Naive thymus-derived CD4-positive, alpha-beta T cell (primary cell): Measurements from ENCODE around the gene APOA1. TPM values are rescaled to one million over a fixed set of nuclear protein-coding genes. Genes with fewer than 3 reads are reported as not detected.

Experiments
- ATAC-seq: fragments of 150-1000 bp; cut with Tn5 transposase; 2 replicates; pipeline ENCODE4 v1.10.0; 2021; ENCODE audit warnings: mild to moderate bottlenecking, moderate library complexity
- CTCF ChIA-PET: fragments of 350-600 bp; sonication (Branson Sonifier 250); formaldehyde crosslinking; loops from one replicate; lab custom pipeline; 2021; ENCODE audit warnings: antibody characterized with exemption; lab: Charles Lee
- POLR2A ChIA-PET: fragments of 350-600 bp; sonication (Branson Sonifier 250); formaldehyde crosslinking; loops from one replicate; lab custom pipeline; 2021; ENCODE audit warnings: antibody characterized with exemption, inconsistent platforms; lab: Charles Lee
- DNase-seq, 9 donors: peaks; one replicate each; pipeline versions ENCODE4 v3.0.0 to v3.0.0-alpha.2; 2020 to 2022; ENCODE audit warnings: mixed read lengths in 1 of 9
- H3K27ac ChIP-seq: one replicate; pipeline ENCODE4 v1.7.0; 2013; ENCODE audit warnings: mild to moderate bottlenecking, low read depth, low read length, moderate library complexity
- H3K27me3 ChIP-seq, 2 donors: one replicate each; pipeline ENCODE4 v1.7.0; 2013; ENCODE audit warnings: low read length in 2 of 2, mild to moderate bottlenecking in 2 of 2, moderate library complexity in 2 of 2; ENCODE audit not compliant: control insufficient read depth in 2 of 2, insufficient read depth in 2 of 2
- H3K36me3 ChIP-seq, 3 experiments: 1 replicate in 2 of 3; 2 replicates in 1 of 3; pipeline ENCODE4 v1.7.0; 2013; ENCODE audit warnings: low read length in 3 of 3, mild to moderate bottlenecking in 3 of 3, moderate library complexity in 1 of 3; ENCODE audit not compliant: insufficient read depth in 3 of 3, control insufficient read depth in 2 of 3
- H3K4me1 ChIP-seq, 2 donors: one replicate each; pipeline ENCODE4 v1.7.0; 2013; ENCODE audit warnings: low read length in 2 of 2, mild to moderate bottlenecking in 2 of 2, moderate library complexity in 1 of 2; ENCODE audit not compliant: control insufficient read depth in 2 of 2, insufficient read depth in 2 of 2
- H3K4me3 ChIP-seq: 2 replicates; pipeline ENCODE4 v1.7.0; 2013; ENCODE audit warnings: mild to moderate bottlenecking, low read length
- H3K9me3 ChIP-seq, 3 experiments: 1 replicate in 2 of 3; 2 replicates in 1 of 3; pipeline ENCODE4 v1.7.0; 2013; ENCODE audit warnings: low read length in 3 of 3; ENCODE audit not compliant: control insufficient read depth in 2 of 3
- H3K27ac Mint-ChIP-seq, 9 donors: one replicate each; pipeline ENCODE4 v1.8.0; 2020 to 2022; ENCODE audit warnings: mixed read lengths in 9 of 9, mild to moderate bottlenecking in 8 of 9, moderate library complexity in 5 of 9, inconsistent platforms in 2 of 9
- H3K27me3 Mint-ChIP-seq, 5 donors: one replicate each; pipeline ENCODE4 v1.8.0; 2021 to 2022; ENCODE audit warnings: mixed read lengths in 5 of 5, mild to moderate bottlenecking in 1 of 5
- H3K36me3 Mint-ChIP-seq, 5 donors: one replicate each; pipeline ENCODE4 v1.8.0; 2020 to 2022; ENCODE audit warnings: mixed read lengths in 5 of 5, mild to moderate bottlenecking in 3 of 5, inconsistent platforms in 1 of 5
- H3K4me1 Mint-ChIP-seq, 7 donors: one replicate each; pipeline ENCODE4 v1.8.0; 2020 to 2022; ENCODE audit warnings: mixed read lengths in 7 of 7, mild to moderate bottlenecking in 3 of 7, inconsistent platforms in 1 of 7
- H3K4me3 Mint-ChIP-seq, 10 donors: one replicate each; pipeline ENCODE4 v1.8.0; 2020 to 2022; ENCODE audit warnings: mild to moderate bottlenecking in 10 of 10, mixed read lengths in 10 of 10, moderate library complexity in 6 of 10, inconsistent platforms in 2 of 10
- H3K9me3 Mint-ChIP-seq, 11 donors: one replicate each; pipeline ENCODE4 v1.8.0; 2020 to 2022; ENCODE audit warnings: mixed read lengths in 11 of 11, mild to moderate bottlenecking in 4 of 11, inconsistent platforms in 1 of 11, moderate library complexity in 1 of 11
- intact Hi-C, 2 donors: fragments of 100-400 bp; cut with micrococcal nuclease; formaldehyde crosslinking; loops; one replicate each; pipeline ENCODE4 v1.15.1; 2023
- polyA plus RNA-seq, 2 donors: library from polyadenylated mRNA; unstranded; fragments of 300-500 nt; fragmentation: Illumina TruSeq; gene quantifications; one replicate each; pipeline ENCODE4 v1.2.3, GENCODE V29; 2021
- total RNA-seq, 6 experiments: library from RNA in 5 of 6; stranded (reverse) in 5 of 6; gene quantifications; 1 replicate in 5 of 6; 2 replicates in 1 of 6; pipeline ENCODE4 v1.2.3 and lab custom pipeline; 2021 to 2026

The APOA1 gene
- total and polyA plus RNA-seq, 7 experiments from 2014 or later: 0.24 to 0.70 (median 0.51) TPM; not detected in 2

GRCh38 chr11:116832350-116833290, 4.8 kb downstream of the APOA1 start:
- no peak overlapping the region for H3K27ac ChIP-seq
- peaks cover 0 to 4% (median 0%) of the 10 kb centered on the region in 5 donors for H3K27me3 Mint-ChIP-seq
- H3K27me3 ChIP-seq: no peaks in the 10 kb centered on the region
- no peak overlapping the region for H3K4me3 ChIP-seq
- no peaks in the 10 kb centered on the region for H3K36me3 ChIP-seq
- ChIA-PET POLR2A (interaction anchor here (0.6 to 1.0 kb wide), 2 partner anchors 10 to 466 kb away, joined by 3 read pairs; no protein-coding TSS in a partner anchor), CTCF (no interaction called here)
- no peaks in the 10 kb centered on the region for H3K9me3 Mint-ChIP-seq
- no peak for DNase-seq
- no peaks in the 10 kb centered on the region for H3K9me3 ChIP-seq
- H3K4me1 ChIP-seq: peaks cover 4 to 9% of the 10 kb centered on the region in 2 donors
- H3K27ac Mint-ChIP-seq: peak overlapping the region in 1 of 9 donors; percentile 42
- H3K36me3 Mint-ChIP-seq: no peaks in the 10 kb centered on the region
- intact Hi-C loops: no loop called here
- H3K4me3 Mint-ChIP-seq: no peak overlapping the region
- H3K4me1 Mint-ChIP-seq: peaks cover 4 to 17% (median 9%) of the 10 kb centered on the region in 7 donors
- ATAC-seq: no peak

DNA sequence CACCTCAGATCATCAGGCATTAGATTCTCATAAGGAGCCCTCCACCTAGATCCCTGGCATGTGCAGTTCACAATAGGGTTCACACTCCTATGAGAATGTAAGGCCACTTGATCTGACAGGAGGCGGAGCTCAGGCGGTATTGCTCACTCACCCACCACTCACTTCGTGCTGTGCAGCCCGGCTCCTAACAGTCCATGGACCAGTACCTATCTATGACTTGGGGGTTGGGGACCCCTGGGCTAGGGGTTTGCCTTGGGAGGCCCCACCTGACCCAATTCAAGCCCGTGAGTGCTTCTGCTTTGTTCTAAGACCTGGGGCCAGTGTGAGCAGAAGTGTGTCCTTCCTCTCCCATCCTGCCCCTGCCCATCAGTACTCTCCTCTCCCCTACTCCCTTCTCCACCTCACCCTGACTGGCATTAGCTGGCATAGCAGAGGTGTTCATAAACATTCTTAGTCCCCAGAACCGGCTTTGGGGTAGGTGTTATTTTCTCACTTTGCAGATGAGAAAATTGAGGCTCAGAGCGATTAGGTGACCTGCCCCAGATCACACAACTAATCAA, 5.6 kb downstream of the APOA1 start:
- H3K27me3 Mint-ChIP-seq: peaks cover 0 to 4% (median 0%) of the 10 kb centered on the region in 5 donors
- no peaks in the 10 kb centered on the region for H3K36me3 ChIP-seq
- CTCF ChIA-PET: interaction anchor here (1.7 kb wide), 1 partner anchor 10 kb away, joined by 4 read pairs; no protein-coding TSS in a partner anchor

DNA sequence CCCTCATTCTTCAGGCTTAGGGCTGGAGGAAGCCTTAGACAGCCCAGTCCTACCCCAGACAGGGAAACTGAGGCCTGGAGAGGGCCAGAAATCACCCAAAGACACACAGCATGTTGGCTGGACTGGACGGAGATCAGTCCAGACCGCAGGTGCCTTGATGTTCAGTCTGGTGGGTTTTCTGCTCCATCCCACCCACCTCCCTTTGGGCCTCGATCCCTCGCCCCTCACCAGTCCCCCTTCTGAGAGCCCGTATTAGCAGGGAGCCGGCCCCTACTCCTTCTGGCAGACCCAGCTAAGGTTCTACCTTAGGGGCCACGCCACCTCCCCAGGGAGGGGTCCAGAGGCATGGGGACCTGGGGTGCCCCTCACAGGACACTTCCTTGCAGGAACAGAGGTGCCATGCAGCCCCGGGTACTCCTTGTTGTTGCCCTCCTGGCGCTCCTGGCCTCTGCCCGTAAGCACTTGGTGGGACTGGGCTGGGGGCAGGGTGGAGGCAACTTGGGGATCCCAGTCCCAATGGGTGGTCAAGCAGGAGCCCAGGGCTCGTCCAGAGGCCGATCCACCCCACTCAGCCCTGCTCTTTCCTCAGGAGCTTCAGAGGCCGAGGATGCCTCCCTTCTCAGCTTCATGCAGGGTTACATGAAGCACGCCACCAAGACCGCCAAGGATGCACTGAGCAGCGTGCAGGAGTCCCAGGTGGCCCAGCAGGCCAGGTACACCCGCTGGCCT, 7.1 kb downstream of the APOA1 start:
- POLR2A ChIA-PET: no interaction called here
- no peak overlapping the region for H3K27ac ChIP-seq
- intact Hi-C loops: no loop called here
- H3K4me3 ChIP-seq: no peak overlapping the region
- CTCF ChIA-PET: interaction anchor here (0.6 to 1.7 kb wide), 2 partner anchors 9 to 49 kb away, joined by 3 to 4 read pairs; no protein-coding TSS in a partner anchor
- Mint-ChIP-seq H3K27me3 (peaks cover 0 to 4% (median 0%) of the 10 kb centered on the region in 5 donors), H3K4me1 (peaks cover under 1 to 8% (median 7%) of the 10 kb centered on the region in 7 donors), H3K9me3 (no peaks in the 10 kb centered on the region), H3K36me3 (no peaks in the 10 kb centered on the region), H3K27ac (no peak overlapping the region), H3K4me3 (no peak overlapping the region)
- ATAC-seq (no peak), DNase-seq (no peak)
- H3K4me1 ChIP-seq: peaks cover 0 to 3% of the 10 kb centered on the region in 2 donors
- no peaks in the 10 kb centered on the region for H3K36me3 ChIP-seq
- no peaks in the 10 kb centered on the region for H3K27me3 ChIP-seq
- no peaks in the 10 kb centered on the region for H3K9me3 ChIP-seq

More for the DNA sequence above, 5.6 kb downstream of the APOA1 start:
- H3K27ac Mint-ChIP-seq: no peak overlapping the region
- H3K9me3 Mint-ChIP-seq: no peaks in the 10 kb centered on the region
- intact Hi-C loops: no loop called here
- H3K36me3 Mint-ChIP-seq: no peaks in the 10 kb centered on the region
- H3K9me3 ChIP-seq: no peaks in the 10 kb centered on the region
- H3K4me1 Mint-ChIP-seq: peaks cover 4 to 17% (median 9%) of the 10 kb centered on the region in 7 donors
- no peak overlapping the region for H3K27ac ChIP-seq
- peaks cover 4 to 9% of the 10 kb centered on the region in 2 donors for H3K4me1 ChIP-seq
- no peaks in the 10 kb centered on the region for H3K27me3 ChIP-seq
- no peak overlapping the region for H3K4me3 Mint-ChIP-seq
- DNase-seq: no peak
- H3K4me3 ChIP-seq: no peak overlapping the region
- ATAC-seq: no peak
- POLR2A ChIA-PET: no interaction called here

DNA sequence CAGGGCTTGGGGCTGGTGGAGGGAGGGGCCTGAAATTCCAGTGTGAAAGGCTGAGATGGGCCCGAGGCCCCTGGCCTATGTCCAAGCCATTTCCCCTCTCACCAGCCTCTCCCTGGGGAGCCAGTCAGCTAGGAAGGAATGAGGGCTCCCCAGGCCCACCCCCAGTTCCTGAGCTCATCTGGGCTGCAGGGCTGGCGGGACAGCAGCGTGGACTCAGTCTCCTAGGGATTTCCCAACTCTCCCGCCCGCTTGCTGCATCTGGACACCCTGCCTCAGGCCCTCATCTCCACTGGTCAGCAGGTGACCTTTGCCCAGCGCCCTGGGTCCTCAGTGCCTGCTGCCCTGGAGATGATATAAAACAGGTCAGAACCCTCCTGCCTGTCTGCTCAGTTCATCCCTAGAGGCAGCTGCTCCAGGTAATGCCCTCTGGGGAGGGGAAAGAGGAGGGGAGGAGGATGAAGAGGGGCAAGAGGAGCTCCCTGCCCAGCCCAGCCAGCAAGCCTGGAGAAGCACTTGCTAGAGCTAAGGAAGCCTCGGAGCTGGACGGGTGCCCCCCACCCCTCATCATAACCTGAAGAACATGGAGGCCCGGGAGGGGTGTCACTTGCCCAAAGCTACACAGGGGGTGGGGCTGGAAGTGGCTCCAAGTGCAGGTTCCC, 7.8 kb downstream of the APOA1 start, which contains the start of gene APOC3:
Gene APOC3, plus strand, starts transcription at position 383 of the 659 bp plus-strand sequence. CDS start 676 bp downstream, outside the sequence.
- Histone ChIP-seq H3K36me3 (no peaks in the 10 kb centered on the region), H3K27me3 (no peaks in the 10 kb centered on the region), H3K4me3 (no peak within 1 kb of the TSS), H3K9me3 (no peaks in the 10 kb centered on the region), H3K4me1 (no peaks in the 10 kb centered on the region), H3K27ac (no peak within 1 kb of the TSS)
- intact Hi-C loops: no loop called here
- CTCF ChIA-PET: no interaction called here
- DNase-seq: no peak
- Mint-ChIP-seq H3K36me3 (no peaks in the 10 kb centered on the region), H3K9me3 (no peaks in the 10 kb centered on the region), H3K27ac (no peak within 1 kb of the TSS), H3K27me3 (no peaks in the 10 kb centered on the region), H3K4me3 (no peak within 1 kb of the TSS), H3K4me1 (peaks cover 0 to 2% (median under 1%) of the 10 kb centered on the region in 7 donors)
- ATAC-seq: no peak
- POLR2A ChIA-PET: no interaction called here

DNA sequence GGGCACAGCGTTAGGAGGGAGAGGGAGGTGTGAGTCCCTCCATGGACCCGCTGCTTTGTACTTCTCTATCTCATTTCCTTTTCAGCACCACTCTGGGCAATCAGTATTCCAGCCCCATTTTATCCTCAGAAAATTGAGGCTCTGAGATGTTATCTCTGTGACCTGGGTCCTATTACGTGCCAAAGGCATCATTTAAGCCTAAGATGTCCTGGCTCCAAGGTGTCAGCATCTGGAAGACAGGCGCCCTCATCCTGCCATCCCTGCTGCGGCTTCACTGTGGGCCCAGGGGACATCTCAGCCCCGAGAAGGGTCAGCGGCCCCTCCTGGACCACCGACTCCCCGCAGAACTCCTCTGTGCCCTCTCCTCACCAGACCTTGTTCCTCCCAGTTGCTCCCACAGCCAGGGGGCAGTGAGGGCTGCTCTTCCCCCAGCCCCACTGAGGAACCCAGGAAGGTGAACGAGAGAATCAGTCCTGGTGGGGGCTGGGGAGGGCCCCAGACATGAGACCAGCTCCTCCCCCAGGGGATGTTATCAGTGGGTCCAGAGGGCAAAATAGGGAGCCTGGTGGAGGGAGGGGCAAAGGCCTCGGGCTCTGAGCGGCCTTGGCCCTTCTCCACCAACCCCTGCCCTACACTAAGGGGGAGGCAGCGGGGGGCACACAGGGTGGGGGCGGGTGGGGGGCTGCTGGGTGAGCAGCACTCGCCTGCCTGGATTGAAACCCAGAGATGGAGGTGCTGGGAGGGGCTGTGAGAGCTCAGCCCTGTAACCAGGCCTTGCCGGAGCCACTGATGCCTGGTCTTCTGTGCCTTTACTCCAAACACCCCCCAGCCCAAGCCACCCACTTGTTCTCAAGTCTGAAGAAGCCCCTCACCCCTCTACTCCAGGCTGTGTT, 8.5 kb downstream of the APOA1 start:
- intact Hi-C loops: no loop called here

More for the DNA sequence above, 8.5 kb downstream of the APOA1 start:
- H3K9me3 Mint-ChIP-seq: no peaks in the 10 kb centered on the region
- H3K27ac Mint-ChIP-seq: no peak overlapping the region
- H3K9me3 ChIP-seq: no peaks in the 10 kb centered on the region
- CTCF ChIA-PET: no interaction called here
- DNase-seq (no peak), ATAC-seq (no peak)
- no peaks in the 10 kb centered on the region for H3K27me3 ChIP-seq
- H3K4me1 ChIP-seq: no peaks in the 10 kb centered on the region
- H3K36me3 Mint-ChIP-seq: no peaks in the 10 kb centered on the region
- no peak overlapping the region for H3K4me3 ChIP-seq
- H3K27ac ChIP-seq: no peak overlapping the region
- no peaks in the 10 kb centered on the region for H3K27me3 Mint-ChIP-seq
- no peaks in the 10 kb centered on the region for H3K36me3 ChIP-seq
- no peak overlapping the region for H3K4me3 Mint-ChIP-seq
- POLR2A ChIA-PET: no interaction called here
- H3K4me1 Mint-ChIP-seq: no peaks in the 10 kb centered on the region
